ENCODE data around the gene SLC6A14.

Gene SLC6A14, protein sequence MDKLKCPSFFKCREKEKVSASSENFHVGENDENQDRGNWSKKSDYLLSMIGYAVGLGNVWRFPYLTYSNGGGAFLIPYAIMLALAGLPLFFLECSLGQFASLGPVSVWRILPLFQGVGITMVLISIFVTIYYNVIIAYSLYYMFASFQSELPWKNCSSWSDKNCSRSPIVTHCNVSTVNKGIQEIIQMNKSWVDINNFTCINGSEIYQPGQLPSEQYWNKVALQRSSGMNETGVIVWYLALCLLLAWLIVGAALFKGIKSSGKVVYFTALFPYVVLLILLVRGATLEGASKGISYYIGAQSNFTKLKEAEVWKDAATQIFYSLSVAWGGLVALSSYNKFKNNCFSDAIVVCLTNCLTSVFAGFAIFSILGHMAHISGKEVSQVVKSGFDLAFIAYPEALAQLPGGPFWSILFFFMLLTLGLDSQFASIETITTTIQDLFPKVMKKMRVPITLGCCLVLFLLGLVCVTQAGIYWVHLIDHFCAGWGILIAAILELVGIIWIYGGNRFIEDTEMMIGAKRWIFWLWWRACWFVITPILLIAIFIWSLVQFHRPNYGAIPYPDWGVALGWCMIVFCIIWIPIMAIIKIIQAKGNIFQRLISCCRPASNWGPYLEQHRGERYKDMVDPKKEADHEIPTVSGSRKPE

GRCh38 chrX:116436358-116436816 lies at the start of gene SLC6A14:
Gene SLC6A14 (plus strand): TSS chrX:116436606. CDS start chrX:116436710, 104 bp downstream.
- no peak for DNase-seq

GRCh38 chrX:116395752-116396151 lies 40.7 kb upstream of the SLC6A14 start:
- DNase-seq = no peak

DNA sequence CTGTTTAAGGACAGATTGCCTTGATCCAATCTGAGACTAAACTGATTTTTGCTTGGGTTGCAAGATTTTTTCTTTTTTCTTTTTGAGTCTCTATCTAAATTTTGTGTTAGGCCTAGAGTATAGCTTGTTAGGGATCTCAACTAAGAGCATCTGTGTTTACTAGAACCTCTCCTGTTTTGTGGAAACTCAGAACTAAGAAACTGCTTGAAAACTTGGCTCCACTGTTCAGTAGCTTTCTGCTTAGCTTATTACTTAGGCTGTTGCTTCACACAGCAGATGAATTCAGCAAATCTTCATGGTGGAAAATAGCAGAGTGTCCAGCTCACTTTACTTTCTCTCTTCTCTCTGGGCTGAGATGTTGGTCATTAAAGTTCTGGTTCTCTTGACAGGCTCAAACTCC lies 36.7 kb upstream of the SLC6A14 start:
- DNase-seq = no peak

GRCh38 chrX:116409219-116409618 lies 27.2 kb upstream of the SLC6A14 start:
- no peak for DNase-seq

DNA sequence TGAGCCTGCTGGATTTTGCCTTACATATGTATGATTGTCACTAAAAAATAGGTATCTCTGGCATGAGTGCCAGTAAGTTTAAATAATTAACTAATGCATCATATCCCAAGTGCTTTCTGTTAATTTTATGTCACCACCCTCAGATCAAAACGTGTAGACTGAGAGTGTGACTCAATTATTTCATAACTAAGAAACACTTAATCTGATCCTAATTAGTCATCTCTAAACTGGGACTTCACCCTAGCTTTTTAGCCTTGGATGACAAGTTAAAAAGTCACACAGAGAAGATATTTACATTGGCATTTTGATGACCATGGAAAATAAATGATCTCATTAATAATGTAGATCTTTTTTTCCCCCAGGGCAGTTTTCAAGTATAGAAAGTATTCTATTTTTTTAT lies 23.1 kb upstream of the SLC6A14 start:
- no peak for DNase-seq

GRCh38 chrX:116417214-116417613 lies 19.2 kb upstream of the SLC6A14 start:
- DNase-seq = no peak

DNA sequence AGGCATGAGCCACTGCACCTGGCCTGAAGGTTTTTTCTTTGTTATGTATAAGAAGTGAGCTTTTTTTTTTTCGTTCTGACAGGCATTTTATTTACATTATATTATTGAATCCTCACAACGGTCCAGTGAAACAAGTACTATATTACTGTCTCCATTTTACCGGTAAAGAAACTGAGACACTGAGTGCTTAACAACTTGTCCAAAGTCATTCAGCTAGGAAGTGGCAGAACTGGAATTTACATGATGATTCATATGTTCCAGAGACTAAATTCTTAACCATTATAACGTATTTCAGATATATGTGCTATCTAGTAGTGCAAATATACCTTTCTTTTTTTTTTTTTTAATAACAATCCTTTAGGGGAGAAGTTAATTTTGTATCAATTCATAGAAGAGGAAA lies 18.4 kb upstream of the SLC6A14 start:
- DNase-seq = no peak

DNA sequence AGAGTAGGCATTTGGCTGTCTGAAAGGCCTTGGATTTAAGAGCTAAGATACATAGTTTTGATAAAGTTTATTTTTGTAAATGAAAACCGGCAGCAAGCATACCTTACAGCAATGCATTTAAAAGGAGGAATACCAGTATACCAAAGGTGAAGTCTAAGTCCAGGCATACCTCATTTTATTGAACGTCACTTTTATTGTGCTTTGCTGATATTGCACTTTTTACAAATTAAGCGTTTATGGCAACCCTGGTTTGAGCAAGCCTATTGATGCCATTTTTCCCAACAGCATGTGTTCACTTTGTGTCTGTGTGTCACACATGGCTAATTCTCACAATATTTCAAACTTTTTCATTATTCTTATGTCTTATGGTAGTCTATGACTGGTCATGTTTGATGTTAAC lies 8.4 kb upstream of the SLC6A14 start:
- no peak for DNase-seq

- no peak for DNase-seq
These were observed 809 bp upstream of the SLC6A14 start for GRCh38 chrX:116435597-116435996.

- no peak for DNase-seq
These were observed 12.8 kb downstream of the SLC6A14 start for GRCh38 chrX:116449156-116449555.

DNA sequence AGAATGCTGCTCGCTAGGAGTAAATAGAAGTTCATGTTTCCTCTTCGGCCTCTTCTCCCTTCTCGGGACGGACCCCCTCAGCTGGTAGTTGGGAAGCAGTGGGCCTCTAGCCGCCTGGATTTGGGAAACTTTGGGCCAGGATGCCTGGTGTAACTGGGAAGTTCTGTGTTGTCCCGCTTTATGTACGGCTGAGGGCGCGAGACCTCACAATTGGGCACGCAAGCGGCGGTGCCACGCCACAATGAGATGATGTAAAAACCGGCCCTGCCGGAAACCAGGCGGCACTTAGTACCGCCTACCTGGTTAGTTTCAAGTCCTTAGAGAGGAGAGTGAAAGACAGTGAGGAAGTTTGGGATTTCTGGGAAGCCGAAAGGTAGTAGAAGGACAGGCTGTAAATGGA lies 26.4 kb downstream of the SLC6A14 start, which contains the start of gene CT83:
Gene CT83, minus strand, starts transcription at position 155 of the 400 bp plus-strand sequence. Its CDS starts 120 bp downstream, at position 35.
- no peak for DNase-seq

- DNase-seq = no peak
These were observed 43.7 kb downstream of the SLC6A14 start for GRCh38 chrX:116480059-116480458.

DNA sequence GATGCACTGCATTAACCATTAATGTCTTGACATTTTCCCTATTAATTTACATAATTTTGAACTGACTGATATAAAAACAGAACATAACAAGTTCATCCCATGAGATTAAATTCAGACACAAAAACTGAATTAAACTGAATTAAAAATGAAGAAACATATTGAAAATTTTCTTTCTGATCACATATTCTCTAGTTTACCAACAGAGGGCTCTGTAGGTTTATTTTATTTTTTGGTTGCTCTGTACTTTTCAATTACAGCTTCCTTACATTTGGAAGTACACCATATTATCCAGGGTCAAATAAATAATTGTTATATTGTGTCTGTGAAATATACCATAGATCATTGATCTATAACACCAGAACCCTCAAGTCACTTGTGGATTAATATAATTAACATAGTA lies 53.7 kb downstream of the SLC6A14 start:
- DNase-seq = no peak

- DNase-seq = no peak
These were observed 56.9 kb downstream of the SLC6A14 start for GRCh38 chrX:116493271-116493670.

DNA sequence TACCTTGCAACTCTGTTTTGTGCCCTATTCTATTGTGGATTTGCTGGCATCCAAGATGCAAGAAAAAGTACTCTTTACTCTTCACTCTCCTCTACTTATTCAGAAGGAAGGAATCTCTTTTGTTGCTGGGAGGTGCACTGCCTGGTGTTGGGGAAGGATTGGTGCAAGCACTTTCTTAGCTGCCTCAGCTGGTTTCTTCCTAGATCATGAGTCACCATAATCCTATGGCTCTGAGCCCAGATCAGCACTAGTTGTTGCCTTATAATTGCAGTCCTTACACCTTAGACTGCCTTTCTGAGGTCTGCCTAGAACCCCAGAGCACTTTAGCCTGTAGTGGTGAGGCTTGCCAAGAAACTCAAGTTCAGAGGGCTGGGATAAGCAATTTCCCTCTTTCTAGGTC lies 63.4 kb downstream of the SLC6A14 start:
- no peak for DNase-seq

All from activated CD4-positive, alpha-beta T cell treated with anti-CD3 and anti-CD28 coated beads, Interleukin-2, amount 50 U/mL, for 48 hours (primary cell).